Left hindlimb (tissue), 1 donor: Measurements from ENCODE around the gene LILRA6.
A peak's percentile ranks its signal among the peaks of the same experiment; 100 is the strongest.
"Not testable (repeated sequence)": the region's sequence is repeated elsewhere in the genome, so short reads cannot be mapped to it uniquely, and the experiment has no call there.

Experiments
- DNase-seq: peaks from one replicate; pipeline ENCODE4 v3.0.0-alpha.2; 2018

Gene LILRA6

DNA sequence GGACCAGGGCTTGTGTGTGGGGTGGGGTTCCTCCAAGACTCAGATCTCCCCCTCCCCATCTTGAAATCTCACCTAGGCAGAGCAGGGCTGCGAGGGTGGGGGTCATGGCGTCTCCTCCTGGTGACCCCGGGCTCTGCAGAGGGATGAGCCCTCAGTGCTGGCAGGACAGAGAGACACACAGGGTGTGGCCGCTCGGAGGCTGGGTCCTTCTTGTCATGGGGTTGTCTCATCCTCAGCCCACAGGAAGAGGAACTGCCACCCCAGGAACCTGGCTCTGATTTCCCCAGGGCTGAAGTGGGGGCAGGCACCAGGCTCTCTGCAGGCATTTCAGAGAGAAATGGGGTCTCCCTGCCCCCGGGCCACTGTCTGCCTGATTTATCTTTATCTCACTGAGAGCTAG lies at the start of gene LILRA6:
Gene LILRA6 (minus strand): TSS at position 145 of the 400 bp plus-strand sequence.
- not testable (repeated sequence) for DNase-seq

- DNase-seq = not testable (repeated sequence)
Observed at GRCh38 chr19:54289160-54289559, 46.6 kb upstream of the LILRA6 start.

DNA sequence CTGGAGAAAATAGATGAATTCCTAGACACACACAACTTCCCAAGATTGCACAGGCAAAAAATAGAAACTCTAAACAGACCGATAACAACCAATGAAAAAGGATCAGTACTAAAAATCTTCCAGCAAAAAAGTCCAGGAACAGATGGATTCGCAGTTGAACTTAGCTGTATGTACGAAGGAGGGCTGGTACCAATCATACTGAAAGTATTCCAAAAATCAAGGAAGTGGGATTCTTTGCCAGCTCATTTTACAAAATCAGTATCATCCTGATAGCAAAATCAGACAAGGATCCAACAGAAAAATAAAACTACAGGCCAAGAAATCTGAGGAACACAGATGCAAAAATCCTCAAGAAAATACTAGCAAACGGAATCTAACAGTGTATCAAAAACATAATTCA lies 44.9 kb upstream of the LILRA6 start:
- DNase-seq = no peak

- not testable (repeated sequence) for DNase-seq
Observed at GRCh38 chr19:54286283-54286682, 43.7 kb upstream of the LILRA6 start.

DNA sequence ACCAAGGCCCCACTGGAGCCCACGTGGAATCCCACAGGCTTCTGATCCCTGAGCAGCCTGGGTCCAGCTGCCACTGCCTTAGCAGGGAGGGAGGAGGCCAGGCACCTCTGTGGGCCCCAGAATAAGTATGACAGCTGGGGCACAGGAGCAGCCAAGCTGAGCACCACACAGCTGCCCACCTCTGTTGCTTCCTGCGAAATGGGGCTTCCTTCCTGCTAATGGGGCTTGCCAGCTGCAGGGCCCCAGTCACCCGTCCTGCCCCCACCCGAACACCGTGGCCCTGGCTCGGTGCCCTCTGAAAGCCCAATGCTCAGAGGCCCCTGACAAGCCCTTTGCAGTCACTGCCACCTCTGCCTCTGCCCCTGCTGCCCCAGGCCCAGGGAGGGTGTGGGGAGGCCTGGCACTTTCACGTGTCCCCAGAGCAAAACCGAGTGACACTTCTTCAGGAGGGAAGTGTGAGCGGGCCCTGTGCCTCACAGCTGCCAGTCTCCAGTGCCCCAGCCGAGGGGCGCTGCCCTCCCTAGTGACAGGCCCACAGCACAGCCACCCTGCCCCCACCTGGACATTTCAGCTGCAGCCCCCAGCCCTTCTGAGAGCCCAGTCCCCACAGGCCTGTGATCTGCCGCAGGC lies 43.0 kb upstream of the LILRA6 start:
- DNase-seq = not testable (repeated sequence)

DNA sequence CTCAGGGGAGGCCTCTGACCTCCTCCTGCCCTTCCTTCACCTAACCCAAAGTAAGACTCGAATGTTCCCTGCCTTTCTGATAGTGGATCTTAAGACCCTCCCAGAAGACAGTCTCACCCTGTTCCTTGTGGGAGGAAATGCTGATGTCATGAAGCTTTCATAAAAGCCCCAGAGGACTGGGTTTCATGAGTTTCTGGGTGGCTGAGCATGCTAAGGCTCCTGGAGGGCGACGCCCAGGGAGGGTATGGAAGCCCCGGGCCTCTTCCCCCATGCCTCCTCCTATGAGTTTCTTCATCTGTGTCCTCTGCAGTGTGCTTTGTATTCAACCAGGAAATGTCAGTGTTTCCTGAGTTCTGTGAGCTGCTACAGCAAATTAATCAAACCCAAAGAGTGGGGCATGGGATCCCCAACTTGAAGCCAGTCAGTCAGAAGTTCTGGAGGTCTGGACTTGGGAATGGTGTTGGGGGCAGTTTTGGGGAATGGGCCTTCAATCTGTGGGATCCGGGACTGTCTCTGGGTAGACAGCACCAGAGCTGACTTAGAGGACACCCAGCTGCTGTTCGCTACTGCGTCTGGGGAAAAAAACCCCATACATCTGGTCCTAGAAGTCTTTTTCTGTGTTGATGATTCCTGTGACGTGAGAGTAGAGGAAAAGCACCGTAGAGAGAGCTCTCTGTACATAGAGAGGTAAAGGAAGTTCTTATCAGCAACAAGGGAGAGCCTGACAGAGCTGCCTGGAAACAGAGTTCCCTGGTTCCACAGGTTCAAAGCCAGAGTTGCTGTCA lies 40.3 kb upstream of the LILRA6 start:
- no peak for DNase-seq

DNA sequence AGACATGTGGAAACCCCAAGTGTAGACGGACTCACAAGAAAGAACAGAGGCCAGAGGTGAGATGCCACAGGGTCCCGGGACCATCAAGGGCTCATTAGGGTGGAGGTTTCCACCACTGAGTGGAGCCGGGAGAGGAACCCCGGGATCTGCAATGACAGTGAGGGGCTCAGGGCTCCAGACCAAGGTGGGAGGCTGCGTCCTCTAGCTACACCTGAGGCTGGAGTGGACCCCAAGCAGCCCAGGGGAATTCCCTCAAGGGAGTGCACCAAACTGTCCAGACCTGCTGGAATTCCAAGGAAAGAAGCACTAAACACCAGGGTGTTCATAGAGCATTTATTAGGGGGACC lies 39.1 kb upstream of the LILRA6 start:
- DNase-seq = not testable (repeated sequence)

DNA sequence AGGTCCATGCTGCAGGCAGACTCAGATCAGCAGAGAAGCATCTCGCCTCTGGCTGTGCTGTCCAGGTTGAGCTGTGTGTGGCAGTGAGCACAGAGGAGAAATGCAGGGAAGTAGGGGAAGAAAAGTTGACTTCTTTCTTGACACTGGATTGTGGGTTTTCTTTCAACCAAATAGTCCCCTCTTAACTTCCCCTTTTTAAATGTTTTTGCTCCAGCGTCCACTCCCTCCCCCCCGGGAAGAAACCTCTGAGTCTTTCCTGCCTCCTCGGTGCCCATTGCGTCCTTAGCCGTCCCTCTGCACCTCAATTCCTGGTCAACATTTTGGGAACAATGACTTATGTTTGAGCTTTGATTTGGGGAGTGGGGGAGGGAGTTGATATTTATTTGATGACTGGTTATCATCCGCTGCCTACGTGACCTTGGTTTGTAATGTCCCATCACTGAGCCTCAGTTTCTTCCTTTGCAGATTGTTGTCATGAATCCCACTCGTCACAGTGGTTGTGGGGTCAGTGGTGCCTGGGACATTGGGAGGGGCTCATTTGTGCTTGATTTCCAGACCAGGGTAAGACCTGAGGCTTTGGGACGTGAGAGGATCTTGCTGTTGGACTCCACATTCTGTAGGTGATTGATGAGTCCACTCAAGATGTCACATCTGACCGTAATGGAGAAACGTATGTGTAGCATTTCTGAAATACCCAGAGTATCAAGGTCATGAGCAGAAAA lies 38.6 kb upstream of the LILRA6 start, which contains the start of gene LILRB2:
Gene LILRB2 (minus strand): TSS at position 104 of the 722 bp plus-strand sequence. CDS start 614 bp downstream, outside the sequence.
- DNase-seq = no peak

GRCh38 chr19:54280441-54280840 lies 37.9 kb upstream of the LILRA6 start:
- not testable (repeated sequence) for DNase-seq

- not testable (repeated sequence) for DNase-seq
Observed at GRCh38 chr19:54280025-54280424, 37.4 kb upstream of the LILRA6 start.

GRCh38 chr19:54279406-54279962 lies 36.9 kb upstream of the LILRA6 start:
- no peak for DNase-seq

DNA sequence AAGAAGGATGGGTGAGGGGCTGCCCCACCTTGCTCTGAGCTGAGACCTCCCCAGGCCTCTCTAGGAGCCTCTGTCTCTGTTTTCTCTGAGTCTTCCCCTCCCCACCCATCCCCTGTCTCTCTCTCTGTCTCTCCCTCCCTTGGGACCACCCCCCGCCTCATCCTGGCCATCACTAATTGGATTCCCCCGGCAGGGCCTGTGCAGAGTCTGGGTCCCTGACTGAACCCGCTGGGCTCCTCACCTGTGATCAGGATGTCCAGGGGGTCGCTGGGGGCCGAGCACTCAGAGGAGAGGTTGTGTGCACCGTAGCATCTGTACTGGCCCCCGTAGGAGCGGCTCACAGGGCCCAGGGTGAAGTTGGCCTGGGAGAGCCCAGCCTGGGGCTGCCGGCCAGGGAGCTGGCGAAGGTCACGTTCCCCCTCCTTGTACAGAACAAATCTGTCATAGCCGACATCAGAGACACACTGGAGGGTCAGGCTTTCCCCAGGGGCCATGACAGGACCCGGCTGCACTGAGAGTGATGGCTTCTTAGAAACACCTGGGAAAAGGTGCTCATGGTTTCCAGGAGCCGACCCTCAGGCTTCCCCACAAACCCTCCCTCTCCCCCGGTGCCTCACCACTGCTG lies 36.1 kb upstream of the LILRA6 start:
- not testable (repeated sequence) for DNase-seq

DNA sequence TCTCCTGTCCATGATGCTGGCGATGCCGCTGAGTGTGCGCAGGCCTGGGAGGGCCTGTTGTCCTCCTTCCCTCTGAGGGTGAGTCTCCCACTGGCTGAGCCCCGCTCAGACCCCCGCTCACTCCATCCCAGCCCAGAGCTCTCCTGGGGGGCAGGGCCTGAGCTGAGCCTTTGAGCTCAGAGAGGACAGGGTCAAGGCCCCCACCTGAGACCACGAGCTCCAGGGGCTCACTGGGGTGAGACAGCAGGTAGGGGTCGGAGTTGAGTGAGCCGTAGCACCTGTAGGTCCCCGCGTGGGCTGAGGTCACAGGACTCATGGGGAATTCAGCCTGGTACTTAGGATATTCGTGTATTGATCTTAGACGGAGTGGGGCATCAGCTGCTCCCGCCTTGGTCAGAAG lies 35.5 kb upstream of the LILRA6 start:
- DNase-seq = not testable (repeated sequence)

DNA sequence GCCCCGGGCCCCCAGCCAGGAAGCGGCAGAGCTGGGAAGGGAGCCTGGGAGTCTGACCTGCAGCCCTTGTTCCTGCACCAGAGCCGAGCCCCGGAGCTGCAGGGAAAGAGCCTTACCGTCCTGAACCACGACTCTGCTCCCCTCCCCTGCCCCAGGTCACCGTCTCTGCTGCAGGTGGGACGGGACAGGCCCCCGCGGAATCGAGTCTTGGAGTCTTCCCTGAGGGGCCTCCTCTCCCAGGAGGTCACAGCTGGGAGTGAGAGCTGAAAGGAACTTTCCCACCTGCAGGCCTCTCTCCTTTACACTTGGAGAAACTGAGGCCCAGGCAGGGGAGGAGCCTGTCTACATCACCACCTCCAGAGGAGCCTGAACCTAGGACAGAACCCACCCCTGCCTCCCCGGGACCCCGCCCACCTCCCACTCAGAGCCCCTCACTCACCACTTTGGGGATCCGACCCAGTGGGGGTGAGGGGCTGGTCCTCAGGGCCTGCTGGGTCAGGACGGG lies 34.6 kb upstream of the LILRA6 start:
- DNase-seq = not testable (repeated sequence)

DNA sequence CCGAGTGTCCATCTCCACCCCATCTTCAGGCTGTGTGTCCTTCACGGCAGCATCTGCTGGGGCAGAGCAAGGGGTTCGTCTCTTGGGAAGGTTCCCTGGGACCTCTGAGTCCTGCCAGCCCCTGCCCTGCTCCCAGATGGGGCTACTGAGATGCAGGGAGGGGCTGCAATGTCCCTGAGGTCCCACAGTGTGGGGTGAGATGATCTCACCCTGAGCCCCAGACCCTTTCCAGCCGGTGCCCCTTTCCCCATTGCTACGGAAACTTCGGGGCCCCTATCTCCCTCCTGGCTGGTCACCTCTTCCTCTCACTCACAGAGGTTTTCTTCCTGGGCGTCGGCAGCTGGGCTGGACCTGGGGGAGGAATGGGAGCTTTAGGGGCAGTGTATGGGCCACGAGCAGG lies 33.4 kb upstream of the LILRA6 start:
- DNase-seq = no peak

GRCh38 chr19:54274516-54274915 lies 31.9 kb upstream of the LILRA6 start:
- not testable (repeated sequence) for DNase-seq

DNA sequence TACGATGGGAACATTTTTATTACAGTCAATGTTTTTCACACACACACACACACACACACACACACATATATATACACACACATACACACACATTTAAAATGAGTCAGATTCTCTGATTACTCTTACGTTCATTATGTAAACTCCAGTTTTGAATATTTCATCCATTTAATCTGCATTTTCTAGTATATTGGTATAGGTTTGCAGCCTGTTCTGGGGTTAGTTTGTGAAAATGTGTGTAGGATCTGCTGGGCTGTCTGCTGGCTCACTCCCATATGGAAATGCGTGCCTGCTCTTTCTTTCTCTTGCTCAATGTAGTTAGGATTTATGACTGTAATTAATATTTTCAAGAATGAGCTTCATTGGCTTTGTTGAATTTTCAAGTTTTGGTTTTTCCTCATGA lies 31.2 kb upstream of the LILRA6 start:
- DNase-seq = no peak

- not testable (repeated sequence) for DNase-seq
Observed at GRCh38 chr19:54272181-54272580, 29.6 kb upstream of the LILRA6 start.

- DNase-seq = not testable (repeated sequence)
Observed at GRCh38 chr19:54271587-54271986, 29.0 kb upstream of the LILRA6 start.

- DNase-seq = no peak
Observed at GRCh38 chr19:54271106-54271505, 28.5 kb upstream of the LILRA6 start.

GRCh38 chr19:54268936-54269335 lies 26.3 kb upstream of the LILRA6 start:
- DNase-seq = no peak

DNA sequence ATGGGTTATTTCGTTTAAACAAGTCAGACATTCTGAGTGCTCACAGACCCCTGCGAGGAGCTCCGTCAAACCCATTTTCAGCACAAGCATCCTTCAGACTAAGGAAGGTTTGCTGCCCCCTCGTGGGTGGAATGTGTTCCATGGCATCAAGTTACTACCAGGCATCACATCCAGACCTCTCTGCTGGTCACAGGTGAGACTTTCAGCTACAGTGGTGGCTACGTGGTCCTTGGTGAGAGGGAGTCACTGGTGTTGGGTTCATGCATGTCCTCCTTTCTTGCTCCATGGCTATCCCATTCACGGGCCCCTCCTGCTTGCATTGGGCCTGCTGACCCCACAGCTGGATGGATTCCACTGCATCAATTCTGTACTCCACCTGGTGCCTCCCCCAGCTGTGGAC lies 23.5 kb upstream of the LILRA6 start:
- DNase-seq = peak; percentile 67

GRCh38 chr19:54262470-54262869 lies 19.9 kb upstream of the LILRA6 start:
- DNase-seq = no peak
